Measurements from ENCODE around the gene EMID1. TPM values are rescaled to one million over a fixed set of nuclear protein-coding genes. Genes with fewer than 3 reads are reported as not detected.

The EMID1 gene
- not detected for polyA plus RNA-seq (2012; ENCODE audit: insufficient read length, low read depth)

DNA sequence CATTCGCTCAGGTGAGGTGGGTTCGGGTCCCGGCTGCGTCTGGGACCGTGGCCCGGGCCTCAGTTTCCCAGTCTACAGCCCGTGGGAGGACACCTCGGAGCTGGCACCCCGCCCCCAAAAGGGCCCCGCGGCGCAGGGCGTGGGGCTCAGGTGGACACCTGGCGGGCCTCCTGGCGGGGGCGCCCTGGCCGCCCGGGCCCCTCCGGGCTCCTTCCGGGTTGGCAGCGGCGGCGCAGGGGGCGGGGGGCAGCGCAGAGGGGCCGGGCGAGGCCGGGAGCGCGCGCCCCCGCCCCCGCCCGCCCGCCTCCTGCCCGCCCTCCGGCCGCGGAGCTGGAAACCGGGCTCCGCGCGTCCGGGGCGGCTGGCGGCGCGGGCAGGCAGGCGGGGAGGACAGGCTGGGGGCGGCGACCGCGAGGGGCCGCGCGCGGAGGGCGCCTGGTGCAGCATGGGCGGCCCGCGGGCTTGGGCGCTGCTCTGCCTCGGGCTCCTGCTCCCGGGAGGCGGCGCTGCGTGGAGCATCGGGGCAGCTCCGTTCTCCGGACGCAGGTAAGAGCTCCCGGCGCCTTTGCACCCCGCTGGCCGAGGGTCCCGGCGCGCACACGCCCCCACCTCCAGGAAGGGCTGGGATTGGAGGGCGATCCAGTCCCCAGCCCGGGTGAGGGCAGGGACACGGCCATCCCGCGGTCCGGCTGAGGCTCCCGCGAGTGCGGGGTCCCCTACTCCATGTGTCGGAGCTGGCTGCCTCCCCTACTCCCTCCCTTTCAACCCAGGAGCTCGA lies at the start of gene EMID1:
EMID1 (plus strand) TSS at position 303 of the 778 bp plus-strand sequence; CDS start at position 446, 143 bp downstream.
- TF ChIP-seq POLR2AphosphoS5 (IDR thresholded peaks at IDR 0.05; ENCODE audit: low read depth, low read length) (no peak), TAF1 (IDR thresholded peaks at IDR 0.05; ENCODE audit: borderline replicate concordance, insufficient read depth, low read length) (no peak), FOXP2 (optimal IDR thresholded peaks at IDR 0.05; ENCODE audit: borderline replicate concordance, extremely low read depth, extremely low read length, insufficient read depth) (no peak), SIN3A (IDR thresholded peaks at IDR 0.05; ENCODE audit: borderline replicate concordance, insufficient read depth, low read length) (no peak), REST (IDR thresholded peaks at IDR 0.05; ENCODE audit: insufficient read depth in 1 of 2, low read depth in 2 of 2, low read length in 2 of 2) (no peak)

DNA sequence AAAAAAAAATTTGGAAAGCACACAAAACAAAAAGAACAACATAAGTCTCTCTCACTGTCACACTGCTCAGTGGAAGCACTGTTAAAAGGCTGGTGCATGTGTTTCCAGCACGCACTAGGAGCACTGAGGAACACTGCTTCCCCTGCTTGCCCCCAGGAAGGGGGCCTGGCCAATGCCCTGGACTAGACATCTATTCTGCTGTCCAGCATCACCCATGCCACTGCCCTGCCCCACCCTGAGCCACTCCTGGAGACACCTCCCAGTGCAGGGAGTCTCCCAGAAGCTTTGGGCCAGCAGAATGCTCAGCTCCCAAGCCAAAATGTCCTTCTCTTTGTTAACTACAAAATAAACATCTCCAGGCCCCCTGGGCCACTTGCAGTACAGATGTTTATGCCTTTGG lies 49.7 kb upstream of the EMID1 start:
- no peak for TF ChIP-seq REST (IDR thresholded peaks at IDR 0.05; ENCODE audit: insufficient read depth in 1 of 2, low read depth in 2 of 2, low read length in 2 of 2)

- TF ChIP-seq FOXP2 (optimal IDR thresholded peaks at IDR 0.05; ENCODE audit: borderline replicate concordance, extremely low read depth, extremely low read length, insufficient read depth) (no peak), POLR2AphosphoS5 (IDR thresholded peaks at IDR 0.05; ENCODE audit: low read depth, low read length) (no peak), REST (IDR thresholded peaks at IDR 0.05; ENCODE audit: insufficient read depth in 1 of 2, low read depth in 2 of 2, low read length in 2 of 2) (no peak), SIN3A (IDR thresholded peaks at IDR 0.05; ENCODE audit: borderline replicate concordance, insufficient read depth, low read length) (no peak)
These were observed 49.2 kb upstream of the EMID1 start for GRCh38 chr22:29156507-29156906.

DNA sequence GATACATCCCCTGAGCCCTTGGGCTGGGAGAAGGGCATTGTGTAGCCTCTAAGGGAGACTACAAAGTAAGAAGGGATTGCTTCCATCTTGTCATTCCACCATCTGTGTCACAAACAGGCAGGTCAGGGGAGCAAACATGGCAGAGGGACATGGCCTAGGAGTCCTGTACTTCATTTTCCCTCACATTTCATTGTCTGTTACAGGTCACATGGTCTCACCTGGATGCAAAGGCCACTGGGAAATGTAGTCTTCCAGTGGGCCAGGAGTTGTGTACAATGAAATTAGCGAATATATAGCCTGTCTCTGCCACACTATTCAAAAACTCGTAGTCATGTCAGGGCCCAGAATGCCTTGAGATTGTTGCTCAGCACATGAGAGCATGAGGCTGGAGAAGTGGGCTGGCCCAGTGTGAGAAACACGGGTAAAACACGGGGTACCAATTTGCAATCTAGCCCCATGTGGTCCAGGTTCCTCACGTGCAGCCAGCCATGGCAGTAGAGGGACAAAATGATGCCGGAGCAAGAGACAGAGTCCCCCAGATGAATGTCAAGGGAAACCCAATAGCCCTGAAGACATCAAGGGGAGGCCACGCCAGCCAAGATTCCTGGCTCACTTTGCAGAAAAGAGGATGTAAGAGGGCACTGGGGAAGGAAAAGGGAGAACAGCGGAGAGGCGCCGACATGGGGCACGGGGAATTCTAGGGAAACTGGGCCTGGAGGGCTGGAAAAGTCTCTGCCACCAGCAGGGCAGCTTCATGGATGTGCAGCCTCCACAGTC lies 47.7 kb upstream of the EMID1 start:
- TF ChIP-seq POLR2AphosphoS5 (IDR thresholded peaks at IDR 0.05; ENCODE audit: low read depth, low read length) (no peak), REST (IDR thresholded peaks at IDR 0.05; ENCODE audit: insufficient read depth in 1 of 2, low read depth in 2 of 2, low read length in 2 of 2) (no peak), TAF1 (IDR thresholded peaks at IDR 0.05; ENCODE audit: borderline replicate concordance, insufficient read depth, low read length) (no peak), FOXP2 (optimal IDR thresholded peaks at IDR 0.05; ENCODE audit: borderline replicate concordance, extremely low read depth, extremely low read length, insufficient read depth) (no peak), SIN3A (IDR thresholded peaks at IDR 0.05; ENCODE audit: borderline replicate concordance, insufficient read depth, low read length) (no peak)
